ENCODE data around the gene AOPEP.

The AOPEP gene

DNA sequence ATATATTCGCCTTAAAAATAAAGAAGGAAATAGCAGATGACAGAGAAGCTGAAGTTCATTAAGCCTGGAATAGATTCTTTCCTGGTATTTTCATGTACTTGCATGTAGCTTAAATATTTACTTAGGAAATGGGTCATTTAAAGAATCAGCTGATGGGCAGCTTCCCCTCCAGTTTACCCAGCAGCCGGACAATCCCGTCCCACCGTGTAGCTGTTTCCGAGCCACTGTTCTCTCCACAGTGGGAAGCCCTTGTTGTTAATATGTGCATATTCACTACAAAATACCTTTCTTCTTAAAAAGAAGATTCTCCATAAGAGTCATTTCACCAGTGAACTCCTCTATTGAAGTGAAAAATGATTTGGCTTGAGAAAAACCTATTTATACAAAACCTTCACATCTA is 404.0 kb downstream of the AOPEP start:
- DNase-seq = no peak

DNA sequence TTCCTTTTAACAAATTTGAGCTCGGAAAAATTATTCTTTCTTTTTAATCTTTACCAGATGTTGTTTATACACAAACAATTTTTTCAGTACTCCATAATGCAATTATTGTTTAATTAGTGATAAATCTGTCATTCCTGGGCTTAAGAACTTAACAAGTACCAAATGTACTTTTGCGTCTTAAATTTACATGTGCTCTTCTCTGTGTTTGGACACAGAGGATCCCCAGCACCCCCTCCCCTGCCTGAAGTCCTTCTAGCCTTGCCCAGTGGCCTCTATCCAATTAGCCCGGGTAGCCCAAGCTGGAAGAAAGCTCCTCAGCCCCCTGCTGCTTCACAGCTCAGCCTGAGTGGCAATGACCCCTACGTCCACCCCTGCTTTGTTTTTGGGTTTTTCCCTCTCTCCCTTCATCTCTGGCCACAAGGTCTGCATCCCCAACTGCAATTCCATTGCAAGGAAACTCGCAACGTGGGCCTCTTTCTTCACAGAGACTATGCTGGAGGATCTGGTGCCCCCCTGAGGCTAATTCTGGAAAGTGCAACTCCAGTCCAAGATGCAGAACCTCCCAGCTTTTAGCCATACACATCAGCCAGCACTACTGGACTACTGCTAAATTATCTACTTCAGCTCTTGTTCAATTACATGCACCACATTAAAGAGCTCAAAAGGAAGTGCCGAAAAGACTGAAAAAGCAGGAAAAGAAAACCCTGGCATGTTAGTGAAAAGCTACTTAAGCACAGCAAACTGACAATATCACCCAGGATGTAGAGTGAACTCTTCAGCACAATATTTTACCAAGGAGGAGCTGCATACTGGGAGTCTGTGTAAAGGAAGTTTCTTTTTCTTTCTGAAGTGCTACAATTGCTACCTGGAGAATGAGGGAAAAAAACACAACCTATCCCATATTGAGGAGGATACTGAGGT is 404.8 kb downstream of the AOPEP start:
- DNase-seq = peak; percentile 61

DNA sequence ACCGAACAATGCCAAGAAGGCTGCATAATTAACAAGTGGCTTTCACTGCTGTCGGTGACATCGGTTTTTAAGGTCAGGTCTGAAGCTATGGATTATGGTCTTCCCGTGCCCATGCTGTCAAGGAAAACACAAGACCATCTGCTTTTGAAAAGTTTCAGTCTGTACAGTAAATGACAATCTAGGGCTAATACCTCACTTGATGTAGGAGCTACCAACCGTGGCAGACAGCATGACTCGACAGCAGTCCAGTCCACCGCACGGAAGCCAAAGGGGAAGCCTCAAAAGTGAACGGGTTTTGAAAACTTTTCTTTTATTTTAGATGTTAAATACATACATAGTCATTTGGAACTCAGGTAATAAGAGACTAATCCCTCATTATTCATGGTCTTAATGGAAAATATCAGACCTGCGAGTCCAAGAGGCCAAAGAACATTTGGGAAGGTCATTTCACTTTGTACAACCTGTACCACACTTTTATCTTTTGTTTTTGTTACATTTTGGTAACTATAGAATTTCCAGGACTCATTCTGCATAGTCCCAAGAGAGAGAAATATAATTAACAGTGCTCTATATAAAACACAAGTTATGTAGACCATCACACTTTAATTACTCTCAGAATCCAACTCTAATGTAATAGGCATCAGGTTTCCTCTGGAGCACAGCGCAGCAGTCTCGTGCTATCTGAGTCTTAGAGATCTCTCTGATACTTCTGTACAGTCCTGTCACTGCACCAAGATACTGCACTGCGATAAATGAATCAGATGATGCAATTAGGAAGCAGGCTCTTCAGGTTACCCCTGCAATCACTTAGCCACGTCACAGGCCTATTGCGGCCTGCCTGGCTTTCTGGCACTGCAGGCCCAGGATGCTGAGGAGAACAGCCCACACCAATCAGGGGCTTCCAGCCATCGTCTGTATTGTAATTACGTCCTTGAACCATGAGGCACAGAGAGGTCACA is 406.1 kb downstream of the AOPEP start:
- DNase-seq = no peak

DNA sequence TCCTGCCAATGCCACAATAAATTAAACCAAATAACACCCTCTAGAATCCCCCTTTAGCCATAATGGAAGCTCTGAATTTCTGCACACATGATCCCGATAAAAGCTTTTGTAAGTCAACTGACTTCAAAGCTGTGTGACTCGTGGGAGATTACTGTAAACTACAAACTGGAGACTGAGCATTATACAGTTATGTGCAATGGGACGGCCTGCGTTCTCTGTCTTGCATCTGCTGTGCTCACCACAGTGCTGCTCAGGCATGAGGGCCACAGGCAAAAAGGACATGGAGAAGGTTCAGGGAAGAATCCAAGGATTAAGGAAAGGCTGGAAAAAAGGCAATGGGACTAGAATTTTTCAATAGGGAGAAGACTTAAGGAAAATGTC is 406.8 kb downstream of the AOPEP start:
- DNase-seq = no peak

DNA sequence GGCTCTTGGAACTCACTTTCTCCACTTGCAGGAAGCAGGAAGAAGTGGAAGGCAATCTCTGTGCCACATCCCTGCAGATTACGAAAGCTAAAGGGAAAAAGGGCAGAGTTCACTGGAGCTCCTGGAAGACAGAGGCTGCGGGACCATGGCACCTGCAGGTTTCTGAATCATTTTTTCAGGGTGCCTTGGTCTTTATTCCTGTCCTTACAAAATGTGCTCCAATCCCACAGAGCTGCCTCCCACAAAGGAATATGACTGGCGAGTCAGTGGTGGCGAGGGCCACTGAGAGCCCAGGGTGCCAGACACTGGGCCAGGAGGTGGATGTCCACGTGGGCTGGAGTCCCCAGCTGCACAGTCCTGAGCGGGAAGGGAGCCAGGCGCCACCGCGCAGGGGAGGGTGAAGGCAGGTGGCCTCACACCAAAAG is 408.0 kb downstream of the AOPEP start:
- no peak for DNase-seq

DNA sequence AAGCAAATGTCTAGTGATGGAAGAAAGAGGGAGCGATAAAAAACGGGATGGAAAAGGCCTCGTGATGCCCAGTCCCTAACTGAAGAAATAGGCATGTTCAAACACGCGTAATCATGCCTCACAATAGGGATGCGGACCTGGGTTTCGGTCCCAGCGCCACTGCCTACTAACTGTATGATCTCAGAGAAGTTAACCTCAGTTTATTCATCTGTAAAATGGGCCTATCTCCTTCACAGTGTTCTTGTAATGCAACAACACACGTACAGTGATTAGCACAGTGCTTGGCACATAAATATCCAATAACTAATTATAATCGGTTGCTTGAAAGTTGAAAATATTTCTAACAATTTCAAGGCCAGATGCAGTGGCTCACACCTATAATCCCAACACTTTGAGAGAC is 409.3 kb downstream of the AOPEP start:
- DNase-seq = no peak

Data from activated CD8-positive, alpha-beta memory T cell treated with anti-CD3 and anti-CD28 coated beads, Interleukin-2, amount 50 U/mL, for 48 hours (primary cell).